NB4 (cell line): ENCODE results near the gene SETDB2.

Experiments
- CTCF ChIP-seq: IDR thresholded peaks from one replicate; pipeline ENCODE4 v1.5.1; 2012; ENCODE audit warnings: low read depth, low read length
- MYC ChIP-seq: IDR thresholded peaks from 2 replicates; pipeline ENCODE4 v1.6.1; 2011; ENCODE audit warnings: low read depth, low read length

- TF ChIP-seq MYC = no peak
- TF ChIP-seq CTCF = no peak
These were observed 48.6 kb upstream of the SETDB2 start for GRCh38 chr13:49395451-49395865.
